Fibroblast of skin of scalp (primary cell): ENCODE measurements around the gene CFDP1.

ENCODE experiments used
- DNase-seq: peaks from one replicate; pipeline ENCODE4 v3.0.0-alpha.2; 2013

Gene CFDP1

DNA sequence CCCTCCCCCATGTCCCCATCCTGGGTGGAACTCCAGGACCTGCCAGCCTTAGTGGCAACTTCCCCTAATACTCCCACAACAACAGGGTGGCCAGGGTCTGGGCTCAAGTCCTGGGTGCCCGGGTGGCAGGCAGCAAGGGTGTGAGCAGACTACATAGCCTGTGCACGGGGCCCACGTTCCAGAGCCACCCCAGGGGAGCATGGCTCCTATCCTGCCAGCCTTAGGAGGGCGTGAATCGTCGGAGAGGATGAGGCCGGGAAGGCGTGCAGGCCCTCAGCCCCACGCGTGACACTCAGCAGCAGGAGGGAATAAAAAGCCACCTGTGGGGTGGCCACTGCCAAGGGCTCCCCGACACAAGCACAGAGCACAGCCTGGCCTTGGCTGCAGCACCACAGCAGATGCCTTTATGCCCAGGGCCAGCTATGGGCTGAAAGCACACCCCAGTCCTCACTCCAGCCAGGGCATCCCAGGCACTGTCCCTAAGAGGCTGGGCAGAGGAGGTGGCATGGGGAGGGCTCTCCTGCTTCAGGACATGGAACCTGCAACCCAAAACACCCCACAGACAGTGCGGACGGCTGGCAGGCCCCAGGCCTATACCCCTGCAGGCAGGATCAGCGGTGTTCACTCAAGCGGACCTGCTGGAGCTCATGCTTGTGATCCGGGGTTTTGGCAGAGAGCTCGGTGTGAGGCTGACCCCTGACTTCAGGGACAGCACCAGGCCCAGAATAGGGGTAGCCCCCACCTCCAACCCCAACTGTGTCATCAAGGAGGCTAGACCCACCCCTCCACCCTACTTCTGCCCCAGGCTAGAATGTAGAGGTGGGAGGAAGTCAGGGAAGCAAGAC is 184.5 kb downstream of the CFDP1 start:
- DNase-seq: no peak

DNA sequence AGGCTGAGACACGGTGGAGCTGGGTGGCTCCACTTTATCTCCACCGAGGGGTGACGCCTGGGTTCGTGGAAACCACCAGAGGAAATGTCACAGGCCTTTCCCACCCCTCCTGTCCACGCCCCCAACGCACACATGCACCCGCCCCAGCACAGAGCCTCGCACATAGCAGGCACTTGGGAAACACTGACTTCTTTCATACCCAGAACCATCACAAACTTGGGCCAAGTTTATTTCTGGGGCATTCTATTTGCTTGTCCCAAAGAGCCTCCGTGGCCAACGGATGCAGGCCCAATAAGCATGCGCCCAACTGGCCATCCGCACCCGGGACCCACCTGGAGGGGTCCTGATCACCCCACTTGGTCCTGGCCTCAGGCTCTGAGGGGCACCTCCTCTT is 185.2 kb downstream of the CFDP1 start:
- no peak for DNase-seq

DNA sequence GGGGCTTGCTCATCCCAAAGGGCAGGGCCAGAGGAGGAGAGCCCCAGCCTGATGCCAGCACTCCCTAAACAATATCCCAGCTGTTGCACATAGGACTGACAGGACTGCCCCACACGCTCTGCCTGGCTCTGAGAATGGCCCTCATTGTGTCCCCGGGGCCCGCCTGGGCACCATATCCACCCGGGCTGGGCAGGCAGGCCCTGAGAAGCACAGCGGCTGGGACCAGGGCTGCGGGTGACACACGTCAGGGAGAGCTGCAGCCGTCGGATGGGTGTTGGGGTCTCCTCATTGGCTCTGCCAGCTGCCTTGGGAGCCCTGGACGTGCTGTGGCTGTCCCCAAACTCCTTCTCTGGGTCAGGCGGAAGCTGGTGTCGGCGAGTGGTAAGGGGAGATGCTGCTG is 186.1 kb downstream of the CFDP1 start:
- no peak for DNase-seq

DNA sequence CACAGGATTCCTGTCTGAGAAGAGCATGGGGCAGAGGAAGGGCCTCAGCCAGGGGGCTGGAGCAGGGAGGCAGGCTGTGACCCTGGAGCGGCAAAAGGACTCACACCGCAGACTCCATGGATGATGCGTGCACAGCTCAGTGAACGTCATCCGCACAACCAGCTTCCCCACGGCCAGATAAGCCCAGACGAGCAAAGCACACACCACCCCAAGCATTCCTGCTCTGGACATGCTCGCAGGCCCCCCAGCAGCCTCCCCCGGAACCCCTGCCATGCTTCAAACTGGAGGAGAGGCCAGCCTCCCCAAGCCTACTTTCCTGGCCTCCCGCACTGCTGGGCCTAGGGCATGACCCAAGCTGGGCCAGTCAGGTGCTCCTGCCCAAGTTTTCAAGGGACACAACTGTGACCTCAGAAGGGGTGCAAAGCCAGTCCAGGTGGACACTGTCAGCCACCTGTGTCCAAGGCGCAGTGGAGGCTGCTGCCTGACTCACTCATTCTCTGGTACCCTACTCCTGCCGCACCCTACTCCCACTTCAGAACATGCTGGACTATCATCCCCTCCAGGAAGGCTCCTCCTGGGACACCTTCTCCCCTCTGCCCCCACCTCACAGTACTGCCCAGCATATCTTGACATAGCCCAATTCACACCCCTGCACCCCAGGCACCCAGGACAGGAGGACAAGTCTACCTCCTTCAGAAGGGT is 186.6 kb downstream of the CFDP1 start:
- no peak for DNase-seq

DNA sequence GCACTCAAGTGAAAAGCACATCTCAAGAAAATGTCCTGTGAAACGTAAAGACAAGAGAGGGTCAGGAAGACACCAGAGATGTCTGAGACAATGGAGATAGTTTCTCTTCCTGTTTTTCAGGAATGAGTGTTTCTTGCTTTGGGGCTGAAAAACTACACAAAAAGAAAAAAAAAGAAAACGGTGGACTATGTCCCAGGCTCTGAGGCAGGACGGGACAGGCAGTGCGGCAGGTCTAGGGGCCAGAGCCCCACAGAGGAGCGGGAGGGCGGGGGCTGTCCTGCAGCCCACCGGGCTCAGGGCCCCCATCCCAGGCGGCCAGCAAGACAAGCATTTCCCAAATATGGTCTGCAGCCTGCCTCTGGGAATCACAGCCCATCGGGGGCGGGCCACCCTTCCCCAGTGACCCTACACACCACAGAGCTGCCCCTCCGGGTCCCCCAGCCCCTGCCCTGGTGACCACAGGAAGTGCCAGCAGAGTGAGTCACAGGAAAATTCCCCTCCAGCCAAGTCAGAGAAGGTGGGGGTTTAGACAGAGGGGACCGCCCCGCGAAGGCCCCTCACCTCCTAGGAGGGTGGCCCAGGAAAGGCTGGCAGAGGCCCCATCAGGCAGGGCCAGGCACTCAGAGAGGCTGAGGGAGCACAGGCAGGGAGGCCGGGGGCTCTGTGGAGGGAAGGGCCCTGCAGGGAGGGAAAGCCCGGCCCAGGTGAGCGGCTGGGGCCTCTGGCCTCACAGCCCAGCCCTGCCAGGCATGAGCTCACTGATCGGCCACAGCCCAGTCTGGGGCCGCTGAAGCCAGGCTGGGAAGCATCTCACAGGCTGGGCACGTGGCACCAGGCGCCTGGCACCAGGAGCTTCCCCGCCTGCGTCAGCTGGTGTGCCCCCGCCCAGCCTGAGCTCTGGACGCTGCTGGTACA is 188.2 kb downstream of the CFDP1 start:
- DNase-seq: peak; percentile 98

DNA sequence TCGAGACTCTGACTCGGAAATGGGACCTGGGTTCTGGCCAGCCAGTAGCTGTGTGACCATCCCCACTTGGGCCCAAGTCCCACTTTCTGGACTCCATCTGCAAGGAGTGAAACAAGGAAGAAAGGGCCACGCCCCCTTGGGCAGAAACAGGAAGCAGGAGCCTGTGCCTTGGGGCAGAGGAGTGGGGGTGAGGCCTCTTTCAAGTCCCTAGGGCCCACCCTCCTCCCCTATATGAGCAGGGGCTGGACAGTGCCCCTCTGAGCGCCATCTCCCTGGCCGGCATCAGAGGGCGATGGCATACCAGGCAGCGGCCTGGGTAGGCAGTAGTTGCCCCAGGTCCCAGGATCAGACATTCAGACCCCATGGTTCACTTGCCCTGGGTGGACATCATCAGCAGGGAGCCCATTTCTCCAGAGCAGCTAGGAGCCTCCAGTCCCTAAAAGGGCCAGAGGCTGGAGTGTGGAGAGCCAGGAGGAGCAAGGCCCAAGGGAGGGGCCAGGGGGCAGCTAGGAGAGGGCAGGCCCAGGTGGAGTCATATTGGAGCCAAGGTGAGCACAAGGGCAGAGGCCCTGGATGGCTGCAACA is 189.0 kb downstream of the CFDP1 start:
- DNase-seq: peak; percentile 60
